G401 (cell line): ENCODE results near the gene RNF180. TPM values are rescaled to one million over a fixed set of nuclear protein-coding genes. Genes with fewer than 3 reads are reported as not detected.

ENCODE experiments used
- DNase-seq: peaks from one replicate; pipeline ENCODE4 v3.0.0-alpha.2; 2015; ENCODE audit warnings: low spot score
- in situ Hi-C: cut with HindIII; loops from 2 replicates; pipeline ENCODE4 v1.10.0; 2016; ENCODE audit warnings: low sequenced_read_pairs, mixed read lengths
- total RNA-seq: library from RNA; depleted of rRNA; stranded (reverse); fragments of >200 nt; shearing (Covaris generic); gene quantifications from 2 replicates; pipeline ENCODE4 v1.2.3, GENCODE V29; 2014

RNF180 gene
- total RNA-seq, 1 experiment from 2014 or later = not detected

GRCh38 chr5:64166201-64166959, 737 bp downstream of the RNF180 start:
- peak; percentile 51 for DNase-seq
- in situ Hi-C loops = no loop called here

GRCh38 chr5:64176301-64176700, 10.7 kb downstream of the RNF180 start:
- in situ Hi-C loops = no loop called here
- no peak for DNase-seq

GRCh38 chr5:64180661-64181343, 15.2 kb downstream of the RNF180 start:
- no peak for DNase-seq
- in situ Hi-C loops = no loop called here

- in situ Hi-C loops = no loop called here
Observed at GRCh38 chr5:64181440-64181839, 15.8 kb downstream of the RNF180 start.

GRCh38 chr5:64183956-64184355, 18.3 kb downstream of the RNF180 start:
- in situ Hi-C loops = no loop called here

More at GRCh38 chr5:64181440-64181839, 15.8 kb downstream of the RNF180 start:
- DNase-seq = no peak

GRCh38 chr5:64184832-64185231, 19.2 kb downstream of the RNF180 start:
- no peak for DNase-seq
- in situ Hi-C loops = no loop called here

More at GRCh38 chr5:64183956-64184355, 18.3 kb downstream of the RNF180 start:
- no peak for DNase-seq

GRCh38 chr5:64188776-64189175, 23.1 kb downstream of the RNF180 start:
- no peak for DNase-seq
- in situ Hi-C loops = no loop called here

GRCh38 chr5:64190562-64191306, 25.1 kb downstream of the RNF180 start:
- DNase-seq = no peak
- in situ Hi-C loops = no loop called here

- in situ Hi-C loops = no loop called here
Observed at GRCh38 chr5:64195981-64196380, 30.3 kb downstream of the RNF180 start.

GRCh38 chr5:64199425-64199824, 33.8 kb downstream of the RNF180 start:
- in situ Hi-C loops = no loop called here
- no peak for DNase-seq

More at GRCh38 chr5:64195981-64196380, 30.3 kb downstream of the RNF180 start:
- no peak for DNase-seq

- no peak for DNase-seq
- in situ Hi-C loops = no loop called here
Observed at GRCh38 chr5:64201996-64202395, 36.4 kb downstream of the RNF180 start.

GRCh38 chr5:64206653-64207052, 41.0 kb downstream of the RNF180 start:
- no peak for DNase-seq
- in situ Hi-C loops = no loop called here

GRCh38 chr5:64207978-64208377, 42.3 kb downstream of the RNF180 start:
- no peak for DNase-seq
- in situ Hi-C loops = no loop called here

GRCh38 chr5:64209353-64209752, 43.7 kb downstream of the RNF180 start:
- no peak for DNase-seq
- in situ Hi-C loops = no loop called here

- no peak for DNase-seq
- in situ Hi-C loops = no loop called here
Observed at GRCh38 chr5:64210866-64211265, 45.2 kb downstream of the RNF180 start.

- peak; percentile 6 for DNase-seq
- in situ Hi-C loops = no loop called here
Observed at GRCh38 chr5:64213011-64213410, 47.4 kb downstream of the RNF180 start.

GRCh38 chr5:64213531-64213930, 47.9 kb downstream of the RNF180 start:
- in situ Hi-C loops = no loop called here
- peak; percentile 71 for DNase-seq

GRCh38 chr5:64214132-64214531, 48.5 kb downstream of the RNF180 start:
- in situ Hi-C loops = no loop called here
- peak; percentile 17 for DNase-seq

GRCh38 chr5:64221911-64222310, 56.3 kb downstream of the RNF180 start:
- no peak for DNase-seq
- in situ Hi-C loops = no loop called here
